ENCODE measurements around the gene BPTF.
"Not testable (repeated sequence)": the region's sequence is repeated elsewhere in the genome, so short reads cannot be mapped to it uniquely, and the experiment has no call there.

The BPTF gene

DNA sequence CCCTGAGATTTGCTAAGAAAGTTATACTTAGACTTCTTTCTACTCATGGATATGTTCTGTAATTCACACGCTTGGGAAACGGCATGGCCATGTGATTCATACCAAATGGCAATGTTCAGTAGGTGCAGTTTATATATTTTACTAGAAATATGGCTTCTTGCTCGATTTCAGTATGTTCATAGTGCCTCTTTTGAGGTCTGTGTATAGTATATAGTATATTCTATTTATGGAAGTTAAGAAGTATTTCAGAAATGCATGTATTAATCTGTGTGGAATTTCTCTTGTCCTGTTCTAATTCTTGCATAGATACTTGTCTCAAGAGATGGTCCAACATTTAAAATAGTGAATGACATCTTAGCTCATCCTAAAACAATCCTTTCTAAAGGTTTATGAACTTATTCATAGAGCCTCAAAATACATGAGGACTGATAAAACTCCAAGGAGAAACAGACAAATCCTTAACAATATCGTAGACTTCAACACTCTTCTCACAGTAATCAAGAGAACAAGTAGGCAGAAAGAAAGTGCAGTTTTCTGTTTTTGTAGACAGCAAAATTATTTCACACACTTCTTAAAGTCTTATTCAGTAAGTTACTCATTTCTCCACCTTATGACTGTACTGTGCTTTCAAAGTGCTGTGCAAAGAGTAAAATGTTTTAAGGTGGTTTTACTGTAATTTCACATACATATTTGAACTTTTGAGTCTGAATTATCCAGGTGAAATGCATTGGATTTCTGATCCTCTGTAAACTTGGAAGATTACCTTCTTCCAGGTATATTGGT lies 11.1 kb downstream of the BPTF start:
- DNase-seq = no peak

DNA sequence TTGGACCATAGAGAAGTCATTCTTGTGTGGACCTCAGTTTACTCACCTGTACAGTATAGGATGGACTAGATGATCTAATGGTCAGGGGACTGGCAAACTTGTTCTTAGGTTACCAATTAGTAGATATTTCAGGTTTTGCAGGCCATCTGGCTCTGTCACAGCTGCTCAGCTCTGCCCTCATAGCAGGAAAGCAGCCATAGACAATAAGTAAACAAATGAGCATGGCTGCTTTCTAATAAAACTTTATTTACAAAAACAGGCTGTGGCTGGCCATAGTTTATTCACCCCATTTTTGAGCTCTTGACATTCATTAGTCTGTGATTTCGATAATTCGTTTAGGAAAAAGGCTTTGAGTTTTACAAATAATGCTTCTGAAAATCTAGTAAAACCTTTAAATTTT lies 12.7 kb downstream of the BPTF start:
- no peak for DNase-seq

DNA sequence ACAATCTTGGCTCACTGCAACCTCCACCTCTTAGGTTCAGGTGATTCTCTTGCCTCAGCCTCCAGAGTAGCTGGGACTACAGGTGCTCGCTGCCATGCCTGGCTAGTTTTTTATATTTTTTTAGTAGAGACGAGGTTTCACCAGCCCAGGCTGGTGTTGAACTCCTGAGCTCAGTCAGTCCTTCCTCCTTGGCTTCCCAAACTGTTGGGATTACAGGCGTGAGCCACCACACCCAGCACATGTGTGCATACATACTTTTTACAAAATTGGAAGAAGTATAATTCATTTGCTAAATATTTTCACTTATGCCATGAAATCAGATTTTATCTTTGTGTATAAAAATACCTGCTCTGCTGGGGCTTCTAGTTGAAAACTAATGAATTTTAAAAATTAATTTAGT lies 13.2 kb downstream of the BPTF start:
- no peak for DNase-seq

DNA sequence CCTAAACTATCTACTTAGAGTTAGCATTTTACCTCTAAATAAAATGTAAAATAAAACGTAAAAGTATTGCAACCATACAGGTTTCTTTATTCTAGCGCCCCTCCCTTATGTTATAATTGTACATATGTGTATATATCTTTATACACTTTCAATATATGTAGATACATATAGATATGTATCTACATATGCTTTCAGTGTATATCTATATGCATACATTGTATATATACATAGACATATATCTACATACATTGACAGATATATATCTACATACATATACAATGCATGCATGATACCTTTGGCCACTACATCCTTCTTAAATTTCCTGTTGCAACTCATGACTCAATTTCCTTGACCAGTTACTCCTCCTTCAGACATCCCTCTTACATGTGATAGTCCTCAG lies 16.7 kb downstream of the BPTF start:
- DNase-seq = no peak

DNA sequence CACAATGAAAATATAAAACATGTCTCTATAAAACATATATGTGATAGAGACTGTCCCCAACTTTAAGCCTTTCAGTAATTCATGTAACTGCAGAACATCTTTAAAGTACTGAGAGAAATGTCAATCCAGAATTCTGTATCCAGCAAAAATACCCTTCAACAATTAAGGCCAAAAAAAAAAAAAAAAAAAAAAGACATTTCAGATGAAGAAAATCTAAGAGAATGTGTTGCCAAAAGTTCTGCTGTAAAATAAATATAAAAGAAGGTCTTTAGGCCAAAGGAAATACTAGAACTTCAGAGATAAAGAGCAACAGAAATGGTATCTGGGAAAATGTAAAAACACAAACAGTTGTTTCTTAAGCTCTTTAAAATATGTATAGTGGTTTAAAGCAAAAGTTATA lies 17.3 kb downstream of the BPTF start:
- no peak for DNase-seq

DNA sequence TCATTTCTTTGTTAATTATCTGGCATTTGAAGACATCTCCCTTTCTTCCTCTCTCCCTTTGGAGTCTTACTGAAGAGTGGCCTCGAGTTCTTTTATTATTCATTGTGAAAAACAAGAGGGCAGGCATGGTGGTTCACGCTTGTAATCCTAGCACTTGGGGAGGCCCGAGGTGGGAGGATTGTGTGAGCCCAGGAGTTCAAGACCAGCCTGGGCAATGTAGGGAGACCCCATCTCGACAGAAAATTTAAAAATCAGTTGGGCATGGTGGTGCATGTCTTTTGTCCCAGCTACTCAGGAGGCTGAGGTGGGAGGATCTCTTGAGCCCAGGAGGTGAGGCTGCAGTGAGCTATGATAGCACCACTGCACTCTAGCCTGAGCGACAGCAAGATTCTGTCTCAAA lies 20.1 kb downstream of the BPTF start:
- DNase-seq = no peak

DNA sequence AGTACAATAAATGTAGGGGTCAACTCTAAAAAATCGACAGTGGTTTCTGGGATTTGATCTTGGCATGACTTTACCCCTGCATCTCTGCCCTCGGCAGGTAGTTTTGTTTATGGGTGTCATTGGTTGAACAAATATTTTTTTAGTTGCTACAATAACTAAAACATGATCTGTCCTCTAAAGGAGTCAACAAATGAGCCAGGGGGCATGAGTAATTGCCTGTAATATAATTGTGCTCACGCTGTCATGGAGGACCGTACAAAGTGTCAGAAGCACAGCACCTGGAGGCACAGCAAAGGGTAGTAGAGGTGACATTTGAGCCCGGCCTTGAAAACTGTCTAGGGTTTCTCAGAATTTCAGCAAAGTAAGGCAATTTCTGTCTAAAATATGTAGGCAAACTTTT lies 22.9 kb downstream of the BPTF start:
- not testable (repeated sequence) for DNase-seq

DNA sequence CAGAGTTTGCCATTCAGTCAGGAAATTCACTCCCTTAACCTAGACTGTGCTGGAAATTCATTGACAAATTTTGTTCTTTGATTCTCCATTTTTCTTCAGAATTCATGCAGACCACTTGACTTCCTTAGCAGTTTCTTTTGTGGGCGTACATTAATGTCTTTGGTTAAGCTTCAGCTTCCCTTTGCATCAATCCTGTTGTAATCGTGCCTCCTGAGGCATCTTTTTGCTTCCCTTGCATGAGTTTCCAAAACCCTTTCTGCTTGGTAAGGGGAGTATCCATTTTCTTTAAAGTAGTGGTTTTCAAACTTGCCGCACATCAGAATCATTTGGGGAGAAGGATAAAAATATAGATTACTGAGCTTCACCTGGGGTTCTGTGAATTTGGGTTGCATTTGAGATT lies 23.5 kb downstream of the BPTF start:
- DNase-seq = not testable (repeated sequence)

DNA sequence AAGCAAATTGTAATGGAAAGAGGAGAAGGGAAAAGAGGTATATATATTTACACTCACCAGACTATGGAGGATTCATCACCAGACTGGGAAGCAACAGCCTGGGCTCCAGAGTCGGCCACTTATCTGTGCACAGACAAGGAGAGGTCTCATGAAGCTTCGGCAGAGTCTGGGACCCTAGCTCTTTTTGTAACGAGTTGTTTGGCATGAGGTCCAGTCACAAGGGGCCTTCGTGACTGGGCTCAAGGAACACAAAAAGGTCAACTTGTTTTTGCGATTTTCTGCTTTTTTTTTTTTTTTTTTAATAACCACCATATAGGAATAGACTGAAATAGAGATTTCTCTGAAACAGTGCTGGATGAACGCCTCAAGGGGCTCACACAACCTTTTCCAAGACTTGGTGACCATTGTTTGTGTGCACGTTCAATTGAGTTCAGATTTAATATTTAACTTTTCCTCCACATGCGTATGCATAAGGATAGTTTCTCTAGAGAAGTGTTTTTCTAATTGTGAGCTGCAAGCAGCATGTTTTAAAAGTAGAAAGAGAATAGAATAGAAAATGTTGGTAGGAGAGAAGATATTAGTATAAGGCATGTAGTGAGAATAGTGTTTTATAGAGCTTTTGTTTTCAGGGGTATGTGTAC lies 25.8 kb downstream of the BPTF start:
- DNase-seq = no peak

DNA sequence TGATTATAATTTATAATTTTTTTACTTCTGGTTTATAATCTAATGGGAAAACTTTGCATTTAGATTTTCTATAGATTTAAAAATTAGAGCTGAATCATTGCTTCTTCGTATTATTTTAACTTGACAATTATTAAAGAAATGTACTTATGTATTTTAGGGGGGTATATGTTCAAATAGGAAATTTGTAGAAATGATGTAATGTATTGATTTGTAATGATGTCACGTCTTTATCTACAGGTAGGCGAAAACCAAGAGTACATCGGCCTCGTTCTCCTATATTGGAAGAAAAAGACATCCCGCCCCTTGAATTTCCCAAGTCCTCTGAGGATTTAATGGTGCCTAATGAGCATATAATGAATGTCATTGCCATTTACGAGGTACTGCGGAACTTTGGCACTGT lies 28.4 kb downstream of the BPTF start:
- DNase-seq = no peak

DNA sequence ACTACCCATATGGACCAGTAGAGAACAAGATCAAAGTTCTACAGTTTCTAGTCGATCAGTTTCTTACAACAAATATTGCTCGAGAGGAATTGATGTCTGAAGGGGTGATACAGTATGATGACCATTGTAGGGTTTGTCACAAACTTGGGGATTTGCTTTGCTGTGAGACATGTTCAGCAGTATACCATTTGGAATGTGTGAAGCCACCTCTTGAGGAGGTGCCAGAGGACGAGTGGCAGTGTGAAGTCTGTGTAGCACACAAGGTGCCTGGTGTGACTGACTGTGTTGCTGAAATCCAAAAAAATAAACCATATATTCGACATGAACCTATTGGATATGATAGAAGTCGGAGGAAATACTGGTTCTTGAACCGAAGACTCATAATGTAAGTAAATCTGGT lies 29.1 kb downstream of the BPTF start:
- no peak for DNase-seq

DNA sequence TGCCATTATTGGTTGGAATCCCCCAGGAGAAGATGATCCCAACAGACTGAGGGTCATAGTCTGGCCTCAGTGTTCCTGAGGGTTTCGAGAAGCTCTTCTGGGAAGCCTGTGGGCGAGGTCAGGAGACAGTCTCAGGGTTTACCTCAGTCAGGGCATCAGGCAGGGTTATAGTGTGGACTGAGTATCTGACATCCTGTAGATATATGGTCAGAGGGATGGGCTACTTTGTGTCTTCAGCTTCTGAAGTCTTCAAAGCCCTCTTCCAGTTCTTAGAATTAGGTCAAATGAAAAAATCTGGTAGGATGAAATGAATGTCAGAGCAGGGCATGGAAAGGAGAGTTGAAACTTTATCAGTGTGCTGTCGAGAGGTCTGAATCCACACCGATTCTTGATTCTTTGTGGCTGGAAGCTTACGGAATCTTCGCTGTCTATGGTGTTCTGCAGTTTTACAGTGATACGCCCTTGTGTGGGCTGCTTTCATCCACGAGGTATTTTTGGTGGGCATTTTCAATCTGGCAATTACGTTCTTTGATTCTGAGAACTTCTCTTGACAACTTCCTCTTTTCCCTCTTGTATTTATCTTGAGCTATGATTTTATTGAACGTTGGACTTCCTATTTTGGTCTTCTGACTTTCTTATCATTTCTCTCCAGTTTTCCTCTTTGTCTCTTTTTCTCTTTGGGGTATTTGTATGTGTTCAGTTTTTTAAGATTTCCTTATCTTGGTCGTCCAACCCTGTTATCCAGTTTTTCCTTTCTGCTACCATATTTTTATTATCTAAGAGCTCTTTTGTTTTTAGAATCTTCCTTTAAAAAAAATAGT lies 30.4 kb downstream of the BPTF start:
- no peak for DNase-seq

DNA sequence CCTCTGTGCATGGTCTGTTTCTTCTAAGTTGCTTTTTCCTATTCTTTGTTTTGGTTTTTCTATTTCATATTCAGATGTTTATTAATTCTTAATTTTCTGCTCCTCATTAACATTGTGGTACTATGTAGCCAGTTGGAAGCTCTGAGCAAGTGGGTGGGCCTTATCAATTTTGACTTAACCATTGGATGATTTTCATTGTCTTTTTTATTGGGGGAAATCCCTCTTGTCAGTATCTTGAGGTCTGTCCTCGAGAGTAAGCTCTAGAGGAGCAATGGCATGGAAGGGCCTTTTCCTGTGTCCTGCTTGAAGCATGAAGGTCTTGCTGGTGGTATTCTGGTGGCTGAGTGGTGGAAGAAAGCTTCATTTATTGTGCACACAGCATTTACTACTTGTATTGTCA lies 31.1 kb downstream of the BPTF start:
- not testable (repeated sequence) for DNase-seq

DNA sequence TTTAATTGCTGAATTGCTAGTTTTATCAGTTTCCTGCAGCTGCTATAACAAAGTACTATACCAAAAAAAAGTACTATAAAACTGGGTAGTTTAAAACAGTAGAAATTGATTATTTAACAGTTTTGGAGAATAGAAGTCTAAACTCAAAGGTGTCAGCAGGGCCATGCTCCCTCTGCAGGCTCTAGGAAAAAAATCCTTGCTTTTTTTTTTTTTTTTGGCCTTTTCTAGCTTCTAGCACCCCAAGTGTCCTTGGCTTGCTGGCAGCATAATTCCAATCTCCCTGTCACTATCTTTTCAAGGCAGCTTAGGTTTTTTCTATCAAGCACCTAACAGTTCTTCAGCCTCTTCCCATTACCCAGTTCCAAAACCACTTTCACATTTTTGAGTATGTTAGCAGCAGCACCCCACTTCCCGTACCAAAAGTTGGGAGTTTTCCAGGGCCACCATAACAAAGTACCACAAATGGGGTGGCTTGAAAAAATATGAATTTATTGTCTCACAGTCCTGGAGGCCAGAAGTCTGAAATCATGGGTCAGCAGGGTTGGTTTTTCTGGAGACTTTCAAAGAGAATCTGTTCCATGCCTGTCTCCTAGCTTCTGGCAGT lies 37.4 kb downstream of the BPTF start:
- no peak for DNase-seq

DNA sequence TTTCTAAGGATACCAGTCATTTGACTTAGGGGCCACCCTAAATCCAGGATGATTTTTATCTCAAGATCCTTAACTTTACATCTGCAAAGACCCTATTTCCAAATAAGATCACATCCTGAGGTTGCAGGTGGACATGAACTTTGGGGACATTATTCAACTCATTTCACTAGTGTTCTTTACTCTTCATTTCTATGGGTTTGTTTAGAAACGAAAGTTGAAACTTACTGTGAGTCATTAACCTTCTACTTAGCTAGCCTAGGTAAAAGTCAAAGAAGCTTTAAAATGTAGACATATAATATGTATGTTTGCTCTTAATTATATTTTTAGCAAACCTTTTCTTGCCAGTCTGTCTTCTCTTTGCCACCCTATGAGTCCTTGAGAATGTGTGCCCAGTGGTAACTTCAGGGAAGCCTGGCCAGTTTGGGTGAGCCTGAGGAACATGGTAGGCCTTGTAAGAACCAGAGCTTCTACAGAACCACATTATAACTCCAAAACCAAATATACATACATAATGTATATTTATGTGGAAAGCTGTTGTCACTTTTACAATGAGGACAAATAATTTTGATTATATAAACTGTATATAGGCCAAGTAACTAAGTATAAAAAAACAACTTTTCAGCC lies 38.4 kb downstream of the BPTF start:
- DNase-seq = no peak

DNA sequence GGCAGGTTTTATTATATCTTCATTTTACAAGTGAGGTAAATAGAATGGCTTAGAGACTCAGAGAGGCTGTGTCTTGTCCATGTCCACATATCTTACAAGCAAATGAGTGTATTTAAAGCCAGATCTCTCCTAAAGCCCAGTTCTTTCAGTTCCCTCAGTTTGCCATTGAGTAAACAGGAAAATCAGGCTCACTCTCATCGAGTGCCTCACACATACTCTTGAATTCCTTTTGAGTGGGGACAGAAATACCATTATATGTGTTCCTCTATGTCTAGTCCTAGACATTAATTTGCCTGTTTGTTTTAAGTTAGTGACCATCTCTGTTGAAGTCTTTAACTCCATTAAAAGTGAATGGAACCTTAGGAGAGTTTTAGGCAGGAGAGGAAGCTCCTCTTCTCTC lies 40.1 kb downstream of the BPTF start:
- no peak for DNase-seq

DNA sequence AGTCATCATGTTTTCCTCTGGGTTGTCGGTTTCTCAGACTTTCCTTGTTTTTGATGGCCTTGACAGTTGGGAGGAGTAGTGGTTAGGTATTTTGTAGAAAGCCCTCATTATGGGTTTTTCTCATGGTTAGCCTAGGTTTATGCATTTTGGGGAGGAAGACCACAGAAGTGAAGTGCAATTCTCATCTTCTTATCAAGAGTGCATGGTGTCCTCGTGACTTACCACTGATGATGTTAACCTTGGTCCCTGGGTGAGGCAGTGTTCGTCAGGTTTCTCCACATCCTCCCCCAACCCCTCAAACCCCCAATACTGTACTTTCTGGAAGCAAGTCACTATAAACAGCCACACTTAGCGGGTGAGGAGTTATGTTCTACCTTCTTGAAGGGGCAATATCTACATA lies 42.3 kb downstream of the BPTF start:
- no peak for DNase-seq

DNA sequence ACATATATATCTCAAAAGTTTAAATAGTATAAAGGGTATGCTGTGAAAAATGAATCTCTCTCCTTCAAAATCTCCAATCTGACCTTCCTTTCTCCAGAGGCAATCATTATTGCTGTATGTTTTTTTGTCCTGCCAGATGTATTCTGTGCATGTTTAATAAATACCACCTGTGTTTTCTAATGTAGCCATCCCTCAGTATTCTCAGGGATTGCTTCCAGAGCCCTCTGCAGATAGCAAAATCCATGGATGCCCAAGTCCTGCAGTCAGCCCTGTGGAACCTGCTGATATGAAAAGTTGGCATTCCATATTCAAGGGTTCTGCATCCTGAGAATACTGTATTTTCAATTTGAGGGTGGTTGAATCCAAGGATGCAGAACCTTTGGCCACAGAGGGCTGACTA lies 42.9 kb downstream of the BPTF start:
- DNase-seq = no peak

DNA sequence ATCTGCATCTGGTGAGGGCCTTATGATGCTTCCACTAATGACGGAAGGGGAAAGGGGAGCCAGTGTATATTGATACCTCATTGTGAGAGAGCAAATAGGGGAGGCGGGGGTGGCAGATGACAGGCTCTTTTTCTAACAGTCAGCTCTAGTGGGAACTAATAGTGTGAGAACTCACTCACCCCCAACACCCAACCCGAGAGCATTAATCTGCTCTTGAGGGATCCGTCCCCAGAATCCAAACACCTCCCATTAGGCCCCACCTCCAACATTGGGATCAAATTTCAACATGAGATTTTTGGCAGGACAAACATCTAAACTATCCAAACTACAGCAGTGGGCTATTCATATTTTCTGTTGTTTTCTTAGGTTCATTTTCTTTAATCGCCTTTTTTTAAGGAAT lies 54.4 kb downstream of the BPTF start:
- DNase-seq = no peak

DNA sequence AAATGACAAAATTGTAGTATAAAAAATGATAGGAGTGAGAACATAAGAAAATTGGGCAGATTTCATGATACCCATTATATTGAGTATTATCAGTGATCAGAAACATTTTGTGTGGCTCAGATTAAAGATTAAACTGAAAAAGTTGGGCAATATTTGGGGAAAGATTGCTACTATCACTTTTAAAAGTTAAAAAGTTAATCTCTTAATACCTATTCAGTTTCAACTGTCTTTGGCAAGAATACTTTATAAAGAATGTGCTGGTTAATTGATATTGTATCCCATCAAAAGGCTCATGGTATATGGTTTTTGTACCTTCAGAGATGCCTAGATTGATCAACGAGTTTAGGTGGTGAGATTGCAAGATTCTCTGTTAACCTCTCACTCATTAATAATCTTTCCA lies 55.8 kb downstream of the BPTF start:
- no peak for DNase-seq

DNA sequence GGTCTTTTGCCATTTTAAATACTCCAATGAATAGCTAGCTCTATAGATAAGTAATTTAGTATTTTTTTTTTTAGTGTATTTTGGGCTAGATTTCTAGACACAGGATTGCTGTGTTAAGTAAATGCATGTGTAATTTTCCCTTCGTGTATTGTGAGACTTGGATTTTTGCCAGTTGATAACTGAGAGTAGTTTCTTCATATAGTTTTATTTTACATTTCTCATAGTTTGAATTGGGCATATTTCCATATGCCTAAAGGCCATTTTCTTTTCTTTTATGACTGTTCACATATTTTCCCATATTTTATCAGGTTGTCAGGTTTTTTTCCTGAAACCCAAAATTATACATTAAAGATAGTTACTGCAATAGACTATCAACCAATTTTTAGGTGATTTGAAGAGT lies 59.4 kb downstream of the BPTF start:
- DNase-seq = no peak

DNA sequence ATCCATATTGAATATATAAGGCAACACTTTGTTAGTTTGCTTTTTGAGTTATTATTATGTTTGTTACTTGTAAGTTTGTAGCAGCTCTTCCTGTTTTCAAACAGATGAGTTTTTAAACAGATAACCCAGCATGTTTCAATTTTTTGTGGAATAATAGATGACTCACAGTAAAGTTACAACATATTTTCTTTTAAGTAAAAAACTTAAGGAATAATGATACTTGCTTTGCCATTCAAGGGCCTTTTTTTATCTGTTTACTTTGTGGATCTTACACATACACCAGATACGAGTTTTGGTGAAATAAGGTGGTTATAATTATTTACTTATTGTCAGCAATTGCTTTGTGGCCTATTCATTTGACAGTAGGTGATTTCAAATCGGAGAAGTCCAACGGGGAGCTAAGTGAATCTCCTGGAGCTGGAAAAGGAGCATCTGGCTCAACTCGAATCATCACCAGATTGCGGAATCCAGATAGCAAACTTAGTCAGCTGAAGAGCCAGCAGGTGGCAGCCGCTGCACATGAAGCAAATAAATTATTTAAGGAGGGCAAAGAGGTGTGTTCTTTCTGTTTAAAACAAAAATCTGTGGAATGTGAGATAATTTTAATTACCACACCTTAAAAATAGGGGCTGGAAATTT lies 66.3 kb downstream of the BPTF start:
- no peak for DNase-seq

Data from CD4-positive, alpha-beta T cell treated with Interferon gamma for 1 hour (primary cell).